Neuronal stem cell (in vitro differentiated cells): Measurements from ENCODE around the gene EEIG2. TPM values are rescaled to one million over a fixed set of nuclear protein-coding genes. Genes with fewer than 3 reads are reported as not detected.
A peak's percentile ranks its signal among the peaks of the same experiment; 100 is the strongest.

Source experiments
- DNase-seq: peaks from one replicate; pipeline ENCODE4 v3.0.0-alpha.2; 2013; ENCODE audit warnings: low spot score
- H2AFZ ChIP-seq: one replicate; pipeline ENCODE4 v1.6.1; 2013; ENCODE audit warnings: mild to moderate bottlenecking, low read length, inconsistent platforms
- H2AK5ac ChIP-seq: 2 replicates; pipeline ENCODE4 v1.6.1; 2013; ENCODE audit warnings: low read depth, mild to moderate bottlenecking, inconsistent platforms, low read length, moderate library complexity, mixed read lengths
- H2BK120ac ChIP-seq: 2 replicates; pipeline ENCODE4 v1.6.1; 2013; ENCODE audit warnings: low read depth, mild to moderate bottlenecking, inconsistent platforms, low read length, moderate library complexity, mixed read lengths
- H2BK12ac ChIP-seq: one replicate; pipeline ENCODE4 v1.6.1; 2013; ENCODE audit warnings: low read length, inconsistent platforms
- H2BK15ac ChIP-seq: 2 replicates; pipeline ENCODE4 v1.6.1; 2013; ENCODE audit warnings: mild to moderate bottlenecking, low read length, inconsistent platforms, mixed read lengths
- H2BK5ac ChIP-seq: one replicate; pipeline ENCODE4 v1.6.1; 2013; ENCODE audit warnings: inconsistent platforms, mild to moderate bottlenecking, low read length, moderate library complexity
- H3K14ac ChIP-seq: one replicate; pipeline ENCODE4 v1.6.1; 2013; ENCODE audit warnings: low read length, inconsistent platforms
- H3K18ac ChIP-seq: 2 replicates; pipeline ENCODE4 v1.6.1; 2013; ENCODE audit warnings: low read length, inconsistent platforms
- H3K23ac ChIP-seq: 2 replicates; pipeline ENCODE4 v1.6.1; 2013; ENCODE audit warnings: low read depth, mild to moderate bottlenecking, mixed read lengths, low read length, inconsistent platforms; ENCODE audit not compliant: poor library complexity
- H3K27ac ChIP-seq: replicated peaks from 3 replicates; pipeline ENCODE4 v1.5.1; 2013; ENCODE audit warnings: low read length, inconsistent platforms
- H3K27me3 ChIP-seq, 3 experiments: 2 replicates each; pipeline ENCODE4 v1.6.1; 2013; ENCODE audit warnings: low read length in 3 of 3, mild to moderate bottlenecking in 2 of 3, inconsistent platforms in 1 of 3, low read depth in 1 of 3, mixed read lengths in 1 of 3, moderate library complexity in 1 of 3; ENCODE audit not compliant: control insufficient read depth in 3 of 3, insufficient read depth in 3 of 3
- H3K36me3 ChIP-seq, 2 donors: replicated peaks in 1 of 2; 2 replicates each; pipeline ENCODE4 v1.6.1; 2013; ENCODE audit warnings: low read length in 2 of 2; ENCODE audit not compliant: control insufficient read depth in 2 of 2, insufficient read depth in 2 of 2
- H3K4ac ChIP-seq: 2 replicates; pipeline ENCODE4 v1.6.1; 2013; ENCODE audit warnings: inconsistent platforms, mild to moderate bottlenecking, low read length, moderate library complexity
- H3K4me1 ChIP-seq, 2 donors: 1 replicate in 1 of 2; 2 replicates in 1 of 2; pipeline ENCODE4 v1.6.1; 2013; ENCODE audit warnings: low read length in 2 of 2, low read depth in 1 of 2; ENCODE audit not compliant: control insufficient read depth in 2 of 2, insufficient read depth in 1 of 2
- H3K4me2 ChIP-seq: one replicate; pipeline ENCODE4 v1.6.1; 2013; ENCODE audit warnings: mild to moderate bottlenecking, low read length, inconsistent platforms; ENCODE audit not compliant: insufficient read depth, poor library complexity, severe bottlenecking
- H3K4me3 ChIP-seq, 2 donors: 2 replicates each; pipeline ENCODE4 v1.5.1; 2013; ENCODE audit warnings: low read length in 2 of 2, mild to moderate bottlenecking in 2 of 2, inconsistent platforms in 1 of 2, moderate library complexity in 1 of 2
- H3K79me1 ChIP-seq: one replicate; pipeline ENCODE4 v1.6.1; 2013; ENCODE audit warnings: low read depth, mild to moderate bottlenecking, inconsistent platforms, low read length, moderate library complexity
- H3K9ac ChIP-seq: one replicate; pipeline ENCODE4 v1.6.1; 2013; ENCODE audit warnings: mild to moderate bottlenecking, low read depth, low read length, inconsistent platforms; ENCODE audit not compliant: poor library complexity
- H3K9me3 ChIP-seq, 2 donors: replicated peaks in 1 of 2; 2 replicates each; pipeline versions ENCODE3 to v1.6.1; 2013; ENCODE audit warnings: low read length in 2 of 2, mild to moderate bottlenecking in 2 of 2, inconsistent platforms in 1 of 2, low read depth in 1 of 2, mixed read lengths in 1 of 2, moderate library complexity in 1 of 2; ENCODE audit not compliant: control insufficient read depth in 2 of 2, insufficient read depth in 1 of 2
- H4K8ac ChIP-seq: one replicate; pipeline ENCODE4 v1.6.1; 2013; ENCODE audit warnings: low read depth, mild to moderate bottlenecking, inconsistent platforms, low read length, moderate library complexity
- H4K91ac ChIP-seq: one replicate; pipeline ENCODE4 v1.6.1; 2013; ENCODE audit warnings: low read length, low read depth, mild to moderate bottlenecking, inconsistent platforms; ENCODE audit not compliant: poor library complexity
- WGBS, 2 donors: extraction: QIAGEN DNeasy Blood & Tissue Kit; methylation state at CpG; one replicate each; pipeline ENCODE4 v1.1.7; 2013; ENCODE audit warnings: missing lambda C conversion rate in 2 of 2, mixed read lengths in 1 of 2; ENCODE audit not compliant: insufficient read length in 2 of 2, insufficient replicate concordance in 1 of 2; ENCODE audit errors: extremely low coverage in 2 of 2; 5-methylcytosine and 5-hydroxymethylcytosine counted together
- polyA plus RNA-seq, 2 experiments: library from polyadenylated mRNA; stranded (reverse); fragments of 200-250 nt; gene quantifications; one replicate each; pipeline ENCODE4 v1.2.3, GENCODE V29; 2013

The EEIG2 gene
- 5.3 TPM for polyA plus RNA-seq (2013, experiment 1 of 2)
- 5.4 TPM for polyA plus RNA-seq (2013, experiment 2 of 2)

- Histone ChIP-seq H2BK15ac (peak within 1 kb of the TSS; percentile 12), H2AFZ (peak within 1 kb of the TSS; percentile 95), H3K27me3 (peaks cover 0 to 28% (median 0%) of the 10 kb centered on the region in 3 experiments), H2AK5ac (no peak within 1 kb of the TSS), H3K4me2 (peak within 1 kb of the TSS; percentile 59), H3K9me3 (no peaks in the 10 kb centered on the region), H3K4me1 (peaks cover 1 to 6% of the 10 kb centered on the region in 2 donors), H4K8ac (no peak within 1 kb of the TSS), H2BK5ac (no peak within 1 kb of the TSS), H3K36me3 (no peaks in the 10 kb centered on the region), H3K4ac (no peak within 1 kb of the TSS), H2BK12ac (no peak within 1 kb of the TSS), H3K23ac (no peak within 1 kb of the TSS), H4K91ac (no peak within 1 kb of the TSS), H3K14ac (peak within 1 kb of the TSS; percentile 79), H3K27ac (no peak within 1 kb of the TSS), H3K9ac (peak within 1 kb of the TSS; percentile 85), H2BK120ac (no peak within 1 kb of the TSS), H3K4me3 (peak within 1 kb of the TSS; percentile 70 to 78), H3K18ac (peak within 1 kb of the TSS; percentile 78), H3K79me1 (no peaks in the 10 kb centered on the region)
- WGBS, 2 donors: no CpG with 5 or more reads among the region's 59 CpGs
- DNase-seq: peak; percentile 83
Observed at GRCh38 chr1:108559215-108560186, at the start of gene EEIG2. TSS of gene EEIG2 (plus strand) at chr1:108560100. CDS start at chr1:108560429, 329 bp downstream.

GRCh38 chr1:108511764-108512163 lies 48.1 kb upstream of the EEIG2 start:
- no peak overlapping the region for H2BK120ac ChIP-seq
- H3K4me2 ChIP-seq: no peak overlapping the region
- H2BK15ac ChIP-seq: no peak overlapping the region
- no peak overlapping the region for H2BK5ac ChIP-seq
- no peak overlapping the region for H4K91ac ChIP-seq
- no peak overlapping the region for H3K27ac ChIP-seq
- no peaks in the 10 kb centered on the region for H3K4me1 ChIP-seq
- H3K4ac ChIP-seq: no peak overlapping the region
- no peaks in the 10 kb centered on the region for H3K9me3 ChIP-seq
- no peak overlapping the region for H2AFZ ChIP-seq
- no peak overlapping the region for H4K8ac ChIP-seq
- H3K23ac ChIP-seq: no peak overlapping the region
- no peak overlapping the region for H3K9ac ChIP-seq
- H2AK5ac ChIP-seq: no peak overlapping the region
- H3K14ac ChIP-seq: no peak overlapping the region
- WGBS, 2 donors: no CpG with 5 or more reads among the region's 3 CpGs
- H2BK12ac ChIP-seq: no peak overlapping the region
- no peaks in the 10 kb centered on the region for H3K79me1 ChIP-seq
- no peak for DNase-seq
- H3K18ac ChIP-seq: no peak overlapping the region
- H3K27me3 ChIP-seq: no peaks in the 10 kb centered on the region
- no peak overlapping the region for H3K4me3 ChIP-seq
- no peaks in the 10 kb centered on the region for H3K36me3 ChIP-seq

- no peaks in the 10 kb centered on the region for H3K79me1 ChIP-seq
- no peak overlapping the region for H3K27ac ChIP-seq
- H2AFZ ChIP-seq: no peak overlapping the region
- H3K9ac ChIP-seq: no peak overlapping the region
- H2BK5ac ChIP-seq: no peak overlapping the region
- H2BK15ac ChIP-seq: no peak overlapping the region
- H3K9me3 ChIP-seq: no peaks in the 10 kb centered on the region
- no peak overlapping the region for H2BK12ac ChIP-seq
- H3K4me3 ChIP-seq: no peak overlapping the region
- H2BK120ac ChIP-seq: no peak overlapping the region
- DNase-seq: peak; percentile 12
- H3K14ac ChIP-seq: no peak overlapping the region
- no peak overlapping the region for H3K18ac ChIP-seq
- no peak overlapping the region for H2AK5ac ChIP-seq
- no peak overlapping the region for H4K8ac ChIP-seq
- no peak overlapping the region for H4K91ac ChIP-seq
- H3K27me3 ChIP-seq: no peaks in the 10 kb centered on the region
- WGBS, 2 donors: no CpG with 5 or more reads among the region's 6 CpGs
- no peak overlapping the region for H3K4ac ChIP-seq
- no peak overlapping the region for H3K23ac ChIP-seq
- H3K36me3 ChIP-seq: no peaks in the 10 kb centered on the region
- no peaks in the 10 kb centered on the region for H3K4me1 ChIP-seq
- H3K4me2 ChIP-seq: no peak overlapping the region
Observed at GRCh38 chr1:108512239-108513043, 47.5 kb upstream of the EEIG2 start.

- H4K8ac ChIP-seq: no peak overlapping the region
- no peaks in the 10 kb centered on the region for H3K27me3 ChIP-seq
- H2BK15ac ChIP-seq: no peak overlapping the region
- no peak overlapping the region for H3K4ac ChIP-seq
- no peaks in the 10 kb centered on the region for H3K4me1 ChIP-seq
- no peaks in the 10 kb centered on the region for H3K36me3 ChIP-seq
- no peak overlapping the region for H3K14ac ChIP-seq
- no peak overlapping the region for H3K18ac ChIP-seq
- no peak overlapping the region for H2AFZ ChIP-seq
- H3K23ac ChIP-seq: no peak overlapping the region
- DNase-seq: no peak
- H2BK12ac ChIP-seq: no peak overlapping the region
- H2BK120ac ChIP-seq: no peak overlapping the region
- no peak overlapping the region for H2AK5ac ChIP-seq
- H3K4me3 ChIP-seq: no peak overlapping the region
- no peaks in the 10 kb centered on the region for H3K9me3 ChIP-seq
- no peak overlapping the region for H4K91ac ChIP-seq
- H3K4me2 ChIP-seq: no peak overlapping the region
- H3K27ac ChIP-seq: no peak overlapping the region
- H3K79me1 ChIP-seq: no peaks in the 10 kb centered on the region
- no CpG with 5 or more reads among the region's 2 CpGs for WGBS, 2 donors
- no peak overlapping the region for H2BK5ac ChIP-seq
- no peak overlapping the region for H3K9ac ChIP-seq
Observed at GRCh38 chr1:108513044-108513415, 46.9 kb upstream of the EEIG2 start.
